Upper lobe of left lung (tissue), 4 donors: Measurements from ENCODE around the gene VKORC1L1.

Experiments used
- EP300 ChIP-seq, 4 donors: sonication (generic); formaldehyde crosslinking; IDR thresholded peaks; one replicate each; pipeline ENCODE4 v1.5.1; 2017; ENCODE audit warnings: antibody characterized with exemption in 4 of 4, control low read depth in 2 of 4
- POLR2A ChIP-seq, 4 donors: fragments of 450-650 bp; IDR thresholded peaks; one replicate each; pipeline ENCODE4 v1.5.1; 2016 to 2017; ENCODE audit warnings: antibody characterized with exemption in 4 of 4, mild to moderate bottlenecking in 2 of 4
- POLR2AphosphoS5 ChIP-seq, 2 donors: sonication (generic); formaldehyde crosslinking; IDR thresholded peaks; one replicate each; pipeline ENCODE4 v1.5.1; 2017; ENCODE audit warnings: antibody characterized with exemption in 2 of 2
- TF ChIP-seq, protein P1 (sequence below), 6 experiments: fragments of 450-650 bp in 4 of 6; fragments of 200-600 bp in 2 of 6; sonication (generic) in 2 of 6; IDR thresholded peaks; one replicate each; pipeline ENCODE4 v1.5.1; 2016 to 2019; ENCODE audit warnings: antibody characterized with exemption in 6 of 6

DNA sequence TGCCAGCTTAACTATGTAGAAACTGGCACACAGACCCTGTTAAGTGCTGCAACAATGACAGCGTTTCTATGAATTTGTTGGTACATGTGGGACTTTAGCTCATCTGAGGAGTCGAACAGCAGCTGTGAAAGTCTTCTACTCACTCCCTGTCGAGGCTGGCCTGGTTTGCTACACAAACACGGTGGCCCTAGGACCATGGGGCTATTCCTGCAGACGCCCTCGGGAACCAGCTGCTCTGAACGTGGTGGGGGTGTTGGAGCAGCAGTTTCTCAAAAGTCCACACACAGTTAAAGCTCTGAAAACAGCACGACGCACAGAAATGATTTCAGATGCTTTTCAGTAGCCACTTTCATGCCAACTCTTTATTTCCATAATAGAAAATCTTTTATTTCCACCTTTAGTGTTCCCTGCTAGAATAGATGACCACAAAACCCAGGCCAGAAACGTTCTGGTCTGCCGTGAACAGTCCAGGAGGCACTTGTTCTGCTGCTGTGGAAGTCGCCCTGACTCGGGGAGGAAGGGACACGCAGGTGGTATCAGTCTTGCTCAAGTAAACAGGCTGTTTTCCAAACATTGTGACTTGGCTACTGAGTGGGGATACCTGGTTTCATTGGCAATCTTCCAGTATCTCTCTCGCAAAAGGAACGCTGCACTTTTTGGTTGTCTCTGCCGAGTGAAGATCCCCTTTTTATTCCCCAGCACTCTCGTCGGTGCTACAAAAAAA, 87.6 kb downstream of the VKORC1L1 start:
- no peak for TF ChIP-seq POLR2A (IDR thresholded peaks at IDR 0.05)
- TF ChIP-seq, protein P1, sequence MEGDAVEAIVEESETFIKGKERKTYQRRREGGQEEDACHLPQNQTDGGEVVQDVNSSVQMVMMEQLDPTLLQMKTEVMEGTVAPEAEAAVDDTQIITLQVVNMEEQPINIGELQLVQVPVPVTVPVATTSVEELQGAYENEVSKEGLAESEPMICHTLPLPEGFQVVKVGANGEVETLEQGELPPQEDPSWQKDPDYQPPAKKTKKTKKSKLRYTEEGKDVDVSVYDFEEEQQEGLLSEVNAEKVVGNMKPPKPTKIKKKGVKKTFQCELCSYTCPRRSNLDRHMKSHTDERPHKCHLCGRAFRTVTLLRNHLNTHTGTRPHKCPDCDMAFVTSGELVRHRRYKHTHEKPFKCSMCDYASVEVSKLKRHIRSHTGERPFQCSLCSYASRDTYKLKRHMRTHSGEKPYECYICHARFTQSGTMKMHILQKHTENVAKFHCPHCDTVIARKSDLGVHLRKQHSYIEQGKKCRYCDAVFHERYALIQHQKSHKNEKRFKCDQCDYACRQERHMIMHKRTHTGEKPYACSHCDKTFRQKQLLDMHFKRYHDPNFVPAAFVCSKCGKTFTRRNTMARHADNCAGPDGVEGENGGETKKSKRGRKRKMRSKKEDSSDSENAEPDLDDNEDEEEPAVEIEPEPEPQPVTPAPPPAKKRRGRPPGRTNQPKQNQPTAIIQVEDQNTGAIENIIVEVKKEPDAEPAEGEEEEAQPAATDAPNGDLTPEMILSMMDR (IDR thresholded peaks at IDR 0.05), result no peak
- no peak for TF ChIP-seq POLR2AphosphoS5 (IDR thresholded peaks at IDR 0.05)
- TF ChIP-seq EP300 (IDR thresholded peaks at IDR 0.05), result no peak
